Activated naive CD8-positive, alpha-beta T cell treated with anti-CD3 and anti-CD28 coated beads, Interleukin-2, amount 50 U/mL, for 16 hours (primary cell): ENCODE data around the gene UBR2.
"Not testable (repeated sequence)": the region's sequence is repeated elsewhere in the genome, so short reads cannot be mapped to it uniquely, and the experiment has no call there.

ENCODE experiments used
- DNase-seq: peaks from one replicate; pipeline ENCODE4 v3.0.0-alpha.2; 2020; ENCODE audit warnings: low read depth, low spot score

The UBR2 gene

DNA sequence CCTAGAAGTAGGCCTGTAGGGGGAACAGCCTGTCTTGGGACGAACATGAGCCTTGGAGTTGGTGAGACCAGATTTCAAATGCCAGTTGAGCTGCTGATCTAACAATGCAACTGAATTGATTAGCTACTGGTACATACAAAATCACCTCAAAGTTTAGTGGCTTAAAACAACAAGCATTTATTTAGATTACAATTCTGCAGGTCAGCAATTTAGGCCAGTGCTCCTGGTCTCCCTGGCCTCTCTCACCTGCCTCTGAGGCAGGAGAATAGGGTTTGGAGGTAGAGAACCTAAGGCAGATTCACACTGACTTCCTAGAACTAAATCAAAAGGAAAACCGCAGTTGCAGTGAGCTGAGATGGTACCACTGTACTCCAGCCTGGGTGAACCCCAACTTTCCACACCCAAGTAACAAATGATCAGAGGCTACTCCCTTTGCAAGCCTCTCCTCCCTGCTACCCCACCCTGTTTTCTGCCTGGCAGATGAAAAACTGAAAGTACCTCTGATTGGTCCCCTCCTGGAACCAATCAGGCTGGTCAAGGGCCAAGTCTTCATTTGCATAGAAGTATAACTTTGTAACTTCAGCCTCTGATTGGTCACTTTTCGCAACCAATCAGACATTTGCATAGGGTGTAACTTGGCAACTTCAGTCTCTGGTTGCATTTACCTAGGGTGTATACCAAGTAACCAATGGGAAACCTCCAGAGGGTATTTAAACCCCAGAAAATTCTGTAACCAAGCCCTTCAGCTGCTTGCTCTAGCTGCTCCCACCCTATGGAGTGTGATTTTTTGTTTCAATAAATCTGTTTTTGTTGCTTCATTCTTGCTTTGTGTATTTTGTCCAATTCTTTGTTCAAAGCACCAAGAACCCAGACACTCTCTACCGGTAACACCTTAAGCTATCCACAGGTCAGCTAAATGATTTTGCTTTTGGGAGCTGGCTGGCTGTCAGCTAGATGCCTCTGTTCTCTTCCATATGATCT, 8.1 kb upstream of the UBR2 start:
- DNase-seq, result no peak

DNA sequence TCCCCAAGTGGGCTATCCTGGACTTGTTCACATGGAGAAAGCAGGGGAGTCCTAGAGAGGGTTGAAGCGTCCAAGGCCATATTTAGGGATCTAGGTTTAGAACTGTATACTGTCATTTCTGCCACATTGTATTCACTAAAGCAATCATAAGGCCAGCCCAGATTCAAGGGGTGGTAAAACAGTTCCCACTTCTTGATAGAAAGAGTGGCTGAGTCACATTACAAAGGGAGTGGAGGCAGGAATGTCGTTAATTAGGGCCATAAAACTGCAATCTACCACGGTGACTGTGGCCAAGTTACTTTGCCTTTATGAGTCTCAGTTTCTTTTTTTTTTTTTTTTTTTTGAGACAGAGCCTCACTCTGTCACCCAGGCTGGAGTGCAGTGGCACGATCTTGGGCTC, 7.4 kb upstream of the UBR2 start:
- DNase-seq, result no peak

DNA sequence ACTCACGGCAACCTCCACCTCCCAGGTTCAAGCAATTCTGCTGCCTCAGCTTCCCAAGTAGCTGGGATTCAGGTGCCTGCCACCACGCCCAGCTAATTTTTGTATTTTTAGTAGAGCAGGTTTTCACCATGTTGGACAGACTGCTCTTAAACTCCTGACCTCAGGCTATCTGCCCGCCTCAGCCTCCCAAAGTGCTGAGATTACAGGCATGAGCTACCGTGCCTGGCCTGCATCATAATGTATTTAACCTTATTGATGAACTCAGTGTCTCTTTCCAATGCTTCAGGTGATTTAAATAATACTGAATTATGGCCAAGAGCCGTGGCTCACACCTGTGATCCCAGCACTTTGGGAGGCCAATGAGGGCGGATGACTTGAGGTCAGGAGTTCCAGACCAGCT, 4.6 kb upstream of the UBR2 start:
- not testable (repeated sequence) for DNase-seq

DNA sequence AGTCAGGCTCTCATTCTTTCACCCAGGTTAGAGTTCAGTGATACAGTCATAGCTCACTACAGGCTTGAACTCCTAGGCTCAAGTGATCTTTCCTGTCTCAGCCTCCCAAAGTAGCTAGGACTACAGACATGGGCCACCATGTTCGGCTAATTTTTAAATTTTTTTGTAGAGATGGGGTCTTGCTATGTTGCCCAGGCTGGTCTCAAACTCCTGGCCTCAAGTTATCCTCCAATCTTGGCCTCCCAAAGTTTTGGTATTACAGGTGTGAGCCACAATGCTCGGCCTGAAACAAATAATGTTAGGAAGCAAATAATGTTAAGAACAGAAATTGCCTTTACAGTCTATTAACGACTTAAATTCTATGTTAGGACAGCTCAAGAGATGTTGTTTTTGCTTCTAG, 1.8 kb upstream of the UBR2 start:
- DNase-seq, result no peak

DNA sequence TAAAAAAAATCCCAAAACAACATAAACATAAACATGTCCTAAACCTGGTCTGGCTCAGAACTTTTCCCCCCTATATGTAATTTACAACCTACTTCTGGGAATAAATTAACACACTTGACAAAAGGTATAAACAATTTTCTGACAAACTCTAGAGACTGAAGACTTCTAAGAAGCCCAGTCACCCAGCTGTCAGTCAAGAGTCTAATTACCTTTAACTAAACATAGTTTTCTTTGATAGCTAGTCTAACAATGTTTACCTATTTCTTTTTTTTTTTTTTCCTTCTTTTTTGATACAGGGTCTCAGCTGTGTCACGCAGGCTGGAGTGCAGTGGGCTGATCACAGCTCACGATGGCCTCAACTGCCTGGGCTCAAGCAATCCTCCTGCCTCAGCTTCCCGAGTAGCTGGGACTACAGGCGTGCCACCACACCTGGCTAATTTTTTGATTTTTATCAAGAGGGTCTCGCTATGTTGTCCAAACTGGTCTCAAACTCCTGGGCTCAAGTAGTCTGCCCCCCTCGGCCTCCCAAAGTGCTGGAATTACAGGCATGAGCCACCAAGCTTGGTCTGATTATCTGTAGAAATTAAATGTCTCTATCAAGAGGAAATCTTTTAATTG, 932 bp upstream of the UBR2 start:
- no peak for DNase-seq

DNA sequence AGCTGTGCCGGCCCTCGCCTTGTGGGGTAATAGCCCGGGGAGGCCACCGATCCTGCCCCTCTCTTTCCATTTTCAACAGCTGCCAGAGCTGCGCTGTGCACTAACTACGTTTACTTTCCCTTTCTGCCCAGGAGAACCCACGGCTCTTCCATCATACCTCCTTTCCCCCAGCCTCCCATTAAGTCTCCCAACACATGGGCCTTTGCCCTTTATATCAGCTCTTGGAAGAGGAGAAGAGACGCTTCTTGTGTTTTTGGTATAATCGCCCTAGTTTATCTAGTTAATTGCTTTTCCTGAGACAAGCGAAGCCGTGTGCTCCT, 637 bp downstream of the UBR2 start:
- no peak for DNase-seq

DNA sequence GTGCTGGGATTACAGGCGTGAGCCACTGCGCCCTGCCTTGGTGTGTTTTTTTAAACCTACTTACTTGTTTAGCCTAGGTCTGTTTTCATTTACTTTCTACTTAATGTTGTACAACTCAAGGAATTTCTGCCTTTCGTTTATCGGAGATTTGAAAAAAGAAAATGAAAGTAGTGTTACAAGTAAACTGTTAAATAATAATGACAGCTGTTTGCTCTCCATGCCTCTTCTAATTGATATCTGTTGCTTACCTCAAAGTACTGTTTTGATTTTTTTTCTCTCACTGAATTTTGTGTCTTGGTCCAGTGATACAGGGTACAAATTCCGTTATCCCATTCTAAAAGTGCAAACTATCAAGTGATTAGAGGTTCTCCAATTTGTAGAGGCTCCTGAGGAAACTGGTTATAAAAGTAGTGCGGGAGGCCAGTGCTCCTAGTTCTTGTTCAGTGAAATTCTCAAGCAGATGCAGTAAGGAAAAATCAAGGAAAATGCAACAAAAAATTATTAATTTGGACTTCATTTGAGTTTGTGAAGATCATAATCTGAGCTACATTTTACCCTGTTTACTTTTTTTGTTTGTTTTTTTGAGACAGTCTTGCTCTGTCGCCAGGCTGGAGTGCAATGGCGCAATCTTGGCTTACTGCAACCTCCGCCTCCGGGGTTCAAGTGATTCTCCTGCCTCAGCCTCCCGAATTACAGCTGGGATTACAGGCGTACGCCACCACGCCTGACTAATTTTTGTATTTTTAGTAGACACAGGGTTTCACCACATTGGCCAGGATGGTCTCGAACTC, 2.2 kb downstream of the UBR2 start:
- DNase-seq, result no peak

DNA sequence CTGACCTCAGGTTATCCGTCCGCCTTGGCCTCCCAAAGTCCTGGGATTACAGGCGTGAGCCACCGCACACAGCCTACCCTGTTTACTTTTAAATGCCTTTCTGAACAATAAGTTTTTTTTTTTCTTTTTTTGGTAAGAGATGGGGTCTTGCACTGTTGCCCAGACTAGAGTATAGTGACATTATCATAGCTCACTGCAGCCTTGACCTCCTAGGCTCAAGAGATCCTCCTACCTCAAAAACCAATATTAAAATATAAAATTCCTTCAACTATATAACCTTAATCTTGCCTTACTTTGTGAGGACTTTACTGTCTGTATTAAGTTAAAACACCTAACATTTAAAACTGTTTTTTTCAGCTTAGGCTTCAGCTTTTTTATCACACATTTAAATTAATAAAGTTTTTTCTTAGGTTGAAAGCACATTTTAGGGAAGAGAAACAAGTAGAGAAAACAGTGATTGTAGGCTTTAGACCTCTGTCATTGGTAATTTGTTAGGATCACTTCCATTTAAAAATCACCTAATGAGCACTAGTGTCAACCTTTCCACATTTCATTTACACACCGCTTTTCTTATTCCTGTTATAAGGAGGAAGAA, 2.9 kb downstream of the UBR2 start:
- no peak for DNase-seq

DNA sequence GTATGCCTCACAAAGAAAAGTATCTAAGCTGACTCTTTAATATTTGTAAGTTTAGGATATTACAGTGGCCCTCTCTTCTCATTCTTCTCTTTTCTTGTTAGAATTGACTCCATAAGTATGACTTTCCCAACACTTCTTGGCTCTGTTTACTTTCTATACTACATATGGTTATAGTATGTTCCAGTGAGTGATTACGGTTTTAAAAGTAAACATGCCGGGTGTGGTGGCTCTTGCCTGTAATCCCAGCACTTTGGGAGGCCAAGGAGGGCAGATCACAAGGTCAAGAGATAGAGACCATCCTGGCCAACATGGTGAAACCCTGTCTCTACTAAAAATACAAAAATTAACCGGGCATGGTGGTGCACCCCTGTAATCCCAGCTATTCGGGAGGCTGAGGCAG, 3.4 kb downstream of the UBR2 start:
- DNase-seq, result not testable (repeated sequence)

DNA sequence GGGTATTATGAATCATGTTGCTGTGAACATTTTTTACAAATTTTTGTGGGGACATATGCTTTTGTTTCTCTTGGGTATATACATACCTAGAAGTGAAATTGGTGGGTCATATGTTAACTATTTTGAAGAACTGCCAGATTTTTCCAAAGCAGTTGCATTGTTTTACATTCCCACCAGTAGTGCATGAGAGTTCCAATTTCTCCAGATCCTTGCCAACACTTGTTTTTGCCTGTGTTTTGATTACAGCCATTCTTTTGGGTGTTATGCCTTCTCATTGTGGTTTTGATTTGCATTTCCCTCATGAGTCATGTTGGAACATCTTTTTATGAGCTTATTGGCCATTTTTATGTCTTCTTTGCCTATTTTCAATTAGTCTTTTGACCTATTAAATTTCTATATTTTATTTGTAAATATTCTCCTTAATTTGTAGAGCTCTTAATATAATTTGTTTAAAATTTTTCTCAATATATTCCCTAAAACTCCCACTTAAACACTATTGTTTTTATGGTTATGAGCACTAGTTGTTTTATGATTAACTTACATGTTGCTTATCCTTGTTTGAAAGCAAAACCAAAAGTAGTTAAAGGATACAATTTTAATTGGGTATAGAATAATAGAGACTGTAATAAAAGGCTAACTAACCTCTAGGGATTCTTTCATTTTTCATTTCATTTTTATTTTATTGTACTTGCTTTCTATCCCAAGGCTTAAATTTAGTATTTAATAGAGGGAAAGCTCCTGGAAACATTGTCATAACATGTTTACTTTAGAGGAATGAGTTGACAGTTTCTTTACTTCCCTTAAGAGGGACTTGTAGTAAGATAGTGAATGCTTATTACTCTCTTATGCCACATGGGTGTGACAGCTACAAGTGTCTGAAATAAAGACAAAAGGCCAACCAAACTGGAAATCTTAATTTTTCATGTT, 5.5 kb downstream of the UBR2 start:
- no peak for DNase-seq

DNA sequence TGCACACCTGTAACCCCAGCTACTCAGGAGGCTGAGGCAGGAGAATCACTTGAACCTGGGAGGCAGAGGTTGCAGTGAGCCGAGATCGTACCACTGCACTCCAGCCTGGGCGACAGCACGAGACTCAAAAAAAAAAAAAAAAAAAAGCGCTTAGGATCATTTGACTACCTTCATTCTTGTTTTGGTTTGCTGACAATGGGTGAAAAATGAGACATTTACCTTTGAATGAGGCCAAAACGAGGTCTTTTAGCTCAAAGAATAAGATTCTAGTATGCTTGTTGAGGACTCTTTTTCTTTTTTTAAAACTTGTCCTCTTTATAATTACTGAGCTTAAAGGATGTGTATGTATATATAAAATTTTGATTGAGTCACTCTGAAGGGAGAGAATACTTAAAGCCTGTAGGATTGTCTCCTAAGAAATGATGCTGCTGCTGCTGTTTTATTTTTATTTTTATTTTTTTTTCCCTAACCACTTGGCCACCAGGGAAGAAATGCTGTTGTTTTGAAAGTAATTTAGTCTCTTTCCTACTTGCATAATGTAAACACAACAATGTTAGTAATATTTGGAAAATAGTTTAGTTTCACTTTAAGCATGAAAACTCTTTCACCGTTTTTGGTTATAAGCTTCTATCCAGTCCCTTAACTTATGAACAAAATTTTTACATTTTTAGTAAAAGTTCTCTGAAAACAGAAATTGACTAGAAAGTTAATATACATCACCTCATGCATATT, 7.9 kb downstream of the UBR2 start:
- no peak for DNase-seq

DNA sequence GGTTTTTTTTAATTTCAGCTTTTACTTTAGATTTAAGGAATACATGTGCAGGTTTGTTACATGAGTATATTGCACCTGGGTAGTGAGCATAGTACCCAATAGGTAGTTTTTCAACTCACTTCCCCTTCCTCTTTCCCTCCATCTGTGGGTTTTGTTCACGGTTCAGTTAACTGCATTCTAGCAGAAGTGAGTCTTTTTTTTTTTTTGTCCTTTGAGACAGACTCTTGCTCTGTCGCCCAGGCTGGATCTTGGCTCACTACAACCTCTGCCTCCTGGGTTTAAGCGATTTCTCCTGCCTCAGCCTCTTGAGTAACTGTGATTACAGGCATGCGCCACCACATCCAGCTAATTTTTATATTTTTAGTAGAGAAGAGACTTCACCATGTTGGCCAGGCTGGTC, 8.7 kb downstream of the UBR2 start:
- DNase-seq, result no peak

DNA sequence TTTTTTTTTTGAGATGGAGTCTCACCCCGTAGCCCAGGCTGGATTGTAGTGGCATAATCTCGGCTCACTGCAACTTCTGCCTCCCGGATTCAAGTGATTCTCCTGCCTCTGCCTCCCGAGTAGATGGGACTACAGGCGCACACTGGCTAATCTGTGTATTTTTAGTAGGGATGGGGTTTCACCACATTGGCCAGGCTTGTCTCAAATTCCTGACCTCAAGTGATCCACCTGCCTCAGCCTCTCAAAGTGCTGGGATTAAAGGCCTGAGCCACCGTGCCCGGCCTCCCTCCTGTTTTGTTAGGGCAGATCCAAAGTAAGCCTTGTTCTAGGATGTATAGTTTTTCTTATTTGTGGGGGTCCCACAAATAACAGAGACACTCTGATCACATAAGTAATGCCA, 12.7 kb downstream of the UBR2 start:
- not testable (repeated sequence) for DNase-seq

DNA sequence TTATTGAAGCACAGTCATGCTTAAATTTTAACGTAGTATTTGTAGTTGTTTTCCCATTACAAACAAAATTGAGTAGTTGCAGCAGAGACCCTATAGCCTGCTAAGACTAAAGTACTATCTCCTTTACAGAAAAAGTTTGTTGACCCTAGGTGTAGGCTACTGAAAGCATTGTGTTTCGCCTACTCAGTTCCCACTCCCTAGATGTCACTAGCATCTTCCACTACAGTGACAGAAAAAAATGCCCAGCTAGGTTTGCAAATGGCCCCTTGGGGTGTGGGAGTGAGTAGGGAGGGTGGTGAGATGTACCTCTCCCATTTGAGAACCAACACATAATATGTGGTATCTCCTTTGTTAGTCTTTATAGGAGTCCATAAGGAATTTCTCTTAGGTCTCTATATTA, 34.5 kb downstream of the UBR2 start:
- no peak for DNase-seq

DNA sequence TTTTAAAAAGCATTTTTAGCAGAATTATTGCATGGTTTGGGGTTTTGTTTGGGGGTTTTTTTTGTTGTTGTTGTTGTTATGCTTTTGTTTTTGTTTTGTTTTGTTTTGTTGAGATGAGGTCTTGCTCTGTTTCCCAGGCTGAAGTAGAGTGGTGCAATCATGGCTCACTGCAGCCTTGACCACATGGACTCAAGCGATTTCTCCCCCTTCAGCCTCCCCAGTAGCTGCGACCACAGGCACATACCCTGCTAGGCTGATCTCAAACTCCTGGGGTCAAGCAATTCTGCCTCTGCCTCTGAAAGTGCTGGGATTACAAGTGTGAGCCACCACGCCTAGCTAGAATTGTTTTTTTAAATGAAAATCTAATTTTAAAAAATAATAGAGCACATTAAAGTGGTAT, 35.7 kb downstream of the UBR2 start:
- DNase-seq, result no peak

DNA sequence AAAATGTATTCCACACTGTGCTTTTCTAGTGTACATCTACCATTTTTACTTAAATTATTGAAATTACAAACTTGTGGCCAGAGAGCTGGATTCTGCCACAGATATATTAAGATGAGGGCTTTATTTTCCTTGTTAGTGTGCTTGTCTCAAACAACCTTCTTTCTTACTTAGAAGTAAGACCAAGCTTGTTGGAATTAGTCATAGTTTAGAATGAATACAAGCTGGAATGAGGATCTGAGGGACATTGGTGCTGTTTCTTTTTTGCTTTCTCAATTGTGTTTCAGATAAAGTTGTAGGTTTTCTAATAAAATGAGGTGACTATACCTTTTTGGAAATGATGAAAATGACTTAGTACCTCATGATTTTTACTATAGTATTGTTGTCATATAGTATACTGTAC, 40.3 kb downstream of the UBR2 start:
- no peak for DNase-seq

DNA sequence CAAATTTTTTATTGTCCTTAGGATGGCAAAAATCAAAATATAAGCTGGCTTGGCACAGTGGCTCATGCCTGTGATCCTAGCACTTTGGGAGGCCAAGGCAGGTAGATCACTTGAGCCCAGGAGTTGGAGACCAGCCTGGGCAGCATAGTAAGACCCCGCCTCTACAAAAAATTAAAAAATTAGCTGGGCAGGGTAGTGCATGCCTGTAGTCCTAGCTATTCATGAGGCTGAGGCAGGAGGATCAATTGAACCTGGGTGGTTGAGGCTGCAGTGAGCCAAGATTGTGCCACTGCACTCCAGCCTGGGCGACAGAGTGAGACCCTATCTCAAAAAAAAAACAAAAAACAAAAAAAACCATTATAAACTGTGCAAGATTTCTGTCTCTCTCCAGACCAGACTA, 40.9 kb downstream of the UBR2 start:
- DNase-seq, result not testable (repeated sequence)

DNA sequence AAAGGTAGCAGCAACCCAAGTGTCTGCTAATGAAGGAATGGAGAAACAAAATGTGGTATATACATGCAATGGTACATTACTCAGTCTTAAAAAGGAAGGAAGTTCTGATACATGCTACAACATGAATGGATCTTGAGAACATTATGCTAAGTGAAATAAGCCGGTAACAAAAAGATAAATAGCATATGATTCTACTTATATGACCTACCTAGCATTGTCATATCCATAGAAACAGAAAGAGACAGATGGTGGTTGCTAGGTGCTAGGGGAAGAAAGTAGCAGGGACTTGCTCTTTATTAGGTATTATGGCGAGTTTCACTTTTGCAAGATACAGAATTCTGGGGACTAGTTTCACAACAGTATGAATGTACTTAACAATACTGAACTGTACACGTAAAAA, 46.6 kb downstream of the UBR2 start:
- DNase-seq, result no peak

DNA sequence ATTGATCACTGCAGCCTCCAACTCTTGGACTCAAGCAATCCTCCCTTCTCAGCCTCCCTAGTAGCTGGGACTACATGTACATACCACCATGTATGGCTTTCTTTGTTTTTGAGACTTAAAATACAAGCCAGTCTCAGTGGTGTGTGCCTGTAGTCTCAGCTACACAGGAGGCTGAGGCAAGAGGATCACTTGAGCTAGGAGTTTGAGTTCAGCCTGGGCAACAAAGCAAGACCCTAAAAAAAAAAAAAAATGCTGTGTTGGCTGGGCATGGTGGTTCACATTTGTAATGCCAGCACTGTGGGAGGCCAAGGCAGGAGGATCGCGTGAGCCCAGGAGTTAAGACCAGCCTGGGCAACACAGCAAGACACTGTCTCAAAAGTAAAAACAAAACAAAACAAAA, 51.7 kb downstream of the UBR2 start:
- no peak for DNase-seq

DNA sequence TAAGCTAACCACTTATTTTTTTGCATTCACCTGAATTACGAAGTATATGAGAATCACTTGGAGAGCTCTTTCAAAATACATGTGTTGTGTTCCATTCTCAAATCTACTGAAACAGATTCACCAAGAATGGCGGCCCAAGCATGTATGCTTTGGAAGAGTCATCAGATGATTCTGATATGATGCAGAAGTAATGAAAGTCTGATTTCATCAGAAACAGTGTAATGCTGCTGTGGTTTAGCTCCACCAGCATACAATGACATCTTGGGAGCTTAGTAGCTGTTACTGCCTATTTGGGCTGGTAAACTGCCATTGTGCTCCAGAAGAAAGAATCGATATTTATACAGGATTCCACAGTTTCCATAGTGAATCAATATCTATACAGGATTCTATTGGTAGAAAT, 52.9 kb downstream of the UBR2 start:
- DNase-seq, result no peak
